BE2C (cell line): Measurements from ENCODE around the gene OR7C2. TPM values are rescaled to one million over a fixed set of nuclear protein-coding genes. Genes with fewer than 3 reads are reported as not detected.

Source experiments
- DNase-seq: peaks from one replicate; pipeline ENCODE4 v3.0.0-alpha.2; 2020
- H3K27me3 ChIP-seq: fragments of 250-450 bp; sonication (Bioruptor Pico); 2 replicates; pipeline ENCODE4 v1.5.1; 2020; ENCODE audit warnings: mild to moderate bottlenecking
- H3K36me3 ChIP-seq: fragments of 250-450 bp; sonication (Bioruptor Pico); 2 replicates; pipeline ENCODE4 v1.5.1; 2020; ENCODE audit warnings: mild to moderate bottlenecking
- H3K4me1 ChIP-seq: fragments of 250-450 bp; sonication (Bioruptor Pico); 2 replicates; pipeline ENCODE4 v1.5.1; 2020
- H3K4me3 ChIP-seq: 2 replicates; pipeline ENCODE4 v1.5.1; 2011; ENCODE audit warnings: low read depth, low read length
- H3K9me3 ChIP-seq: fragments of 250-450 bp; sonication (Bioruptor Pico); 2 replicates; pipeline ENCODE4 v1.5.1; 2020
- polyA plus RNA-seq: library from polyadenylated mRNA; unstranded; fragments of >200 nt; gene quantifications from one replicate; pipeline ENCODE4 v1.2.1, GENCODE V29; 2012; ENCODE audit warnings: low read depth, missing spikeins; ENCODE audit not compliant: insufficient read length, insufficient read depth
- TF ChIP-seq, protein P1 (sequence below): IDR thresholded peaks from 2 replicates; pipeline ENCODE4 v1.5.1; 2012; ENCODE audit warnings: mild to moderate bottlenecking, low read depth, low read length

Gene OR7C2
- polyA plus RNA-seq, result not detected

DNA sequence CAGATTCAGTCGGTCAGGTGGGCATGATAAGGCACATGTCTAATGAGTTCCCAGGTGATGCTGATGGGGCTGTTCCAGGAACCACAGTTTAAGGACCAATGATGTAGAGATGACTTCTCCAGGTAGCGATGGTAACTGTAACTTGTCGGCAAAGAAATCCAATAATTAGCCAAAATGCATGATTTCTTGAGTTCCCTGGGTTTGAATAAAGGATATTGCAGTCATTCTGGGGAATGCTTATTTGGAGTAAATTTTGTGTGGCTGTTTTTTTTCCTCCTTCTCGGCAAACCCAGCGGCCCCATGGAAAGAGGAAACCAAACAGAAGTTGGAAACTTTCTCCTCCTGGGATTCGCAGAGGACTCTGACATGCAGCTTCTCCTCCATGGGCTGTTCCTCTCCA lies at the start of gene OR7C2:
TSS of gene OR7C2 (plus strand) at position 301 of the 400 bp plus-strand sequence. CDS start at position 301, 0 bp downstream.
- DNase-seq, result no peak
- TF ChIP-seq, protein P1, sequence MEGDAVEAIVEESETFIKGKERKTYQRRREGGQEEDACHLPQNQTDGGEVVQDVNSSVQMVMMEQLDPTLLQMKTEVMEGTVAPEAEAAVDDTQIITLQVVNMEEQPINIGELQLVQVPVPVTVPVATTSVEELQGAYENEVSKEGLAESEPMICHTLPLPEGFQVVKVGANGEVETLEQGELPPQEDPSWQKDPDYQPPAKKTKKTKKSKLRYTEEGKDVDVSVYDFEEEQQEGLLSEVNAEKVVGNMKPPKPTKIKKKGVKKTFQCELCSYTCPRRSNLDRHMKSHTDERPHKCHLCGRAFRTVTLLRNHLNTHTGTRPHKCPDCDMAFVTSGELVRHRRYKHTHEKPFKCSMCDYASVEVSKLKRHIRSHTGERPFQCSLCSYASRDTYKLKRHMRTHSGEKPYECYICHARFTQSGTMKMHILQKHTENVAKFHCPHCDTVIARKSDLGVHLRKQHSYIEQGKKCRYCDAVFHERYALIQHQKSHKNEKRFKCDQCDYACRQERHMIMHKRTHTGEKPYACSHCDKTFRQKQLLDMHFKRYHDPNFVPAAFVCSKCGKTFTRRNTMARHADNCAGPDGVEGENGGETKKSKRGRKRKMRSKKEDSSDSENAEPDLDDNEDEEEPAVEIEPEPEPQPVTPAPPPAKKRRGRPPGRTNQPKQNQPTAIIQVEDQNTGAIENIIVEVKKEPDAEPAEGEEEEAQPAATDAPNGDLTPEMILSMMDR, result no peak
- Histone ChIP-seq H3K4me3 (no peak within 1 kb of the TSS), H3K4me1 (no peaks in the 10 kb centered on the region), H3K27me3 (no peaks in the 10 kb centered on the region), H3K9me3 (no peaks in the 10 kb centered on the region), H3K36me3 (no peaks in the 10 kb centered on the region)

DNA sequence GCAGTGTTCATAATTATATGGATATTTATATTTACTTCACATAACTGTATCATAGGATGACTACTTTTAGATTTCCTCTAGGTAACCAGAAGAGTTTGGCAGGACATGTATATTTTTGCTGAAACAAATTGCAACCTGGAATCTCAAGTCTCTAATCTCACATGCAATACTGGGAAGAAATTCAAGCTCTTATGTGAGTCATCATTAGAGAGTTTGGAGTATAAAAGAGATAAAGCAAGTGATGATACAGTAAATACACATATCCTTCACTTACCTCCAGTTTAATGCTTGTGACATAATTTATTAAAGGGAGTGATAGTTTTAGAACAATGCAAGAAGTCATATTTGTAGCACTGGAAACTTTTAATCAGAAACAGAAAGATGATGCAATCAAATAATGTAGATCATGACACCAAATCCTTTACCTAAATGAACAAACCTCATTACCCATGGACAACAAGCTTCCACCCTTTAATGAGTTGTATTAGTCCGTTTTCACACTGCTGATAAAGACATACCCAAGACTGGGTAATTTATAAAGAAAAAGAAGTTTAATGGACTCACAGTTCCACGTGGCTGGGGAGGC lies 39.5 kb upstream of the OR7C2 start:
- Histone ChIP-seq H3K4me1 (no peaks in the 10 kb centered on the region), H3K36me3 (no peaks in the 10 kb centered on the region), H3K4me3 (no peak overlapping the region), H3K27me3 (peaks cover 3% of the 10 kb centered on the region; the same call in 1 of the 2 replicates), H3K9me3 (no peaks in the 10 kb centered on the region)
- TF ChIP-seq, protein P1, result no peak
- no peak for DNase-seq

DNA sequence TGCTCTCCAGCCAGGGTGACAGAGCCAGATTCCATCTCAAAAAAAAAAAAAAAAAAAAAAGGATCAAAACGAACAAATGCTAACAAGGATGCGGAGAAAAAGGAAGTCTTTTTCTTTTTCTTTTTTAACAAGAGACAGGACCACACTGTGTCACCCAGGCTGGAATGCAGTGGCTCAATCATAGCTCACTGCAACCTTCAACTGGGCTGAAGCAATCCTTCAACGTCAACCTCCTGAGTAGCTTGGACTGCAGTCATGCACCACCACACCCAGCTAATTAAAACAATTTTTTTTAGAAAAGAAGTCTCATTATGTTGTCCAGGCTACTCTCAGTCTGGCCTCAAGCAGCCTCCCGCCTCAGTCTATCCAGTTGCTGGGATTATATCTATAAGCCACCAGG lies 34.6 kb upstream of the OR7C2 start:
- no peak for DNase-seq
- Histone ChIP-seq H3K36me3 (no peaks in the 10 kb centered on the region), H3K9me3 (no peaks in the 10 kb centered on the region), H3K4me3 (no peak overlapping the region), H3K4me1 (no peaks in the 10 kb centered on the region), H3K27me3 (peaks cover 13% of the 10 kb centered on the region)
- TF ChIP-seq, protein P1, result no peak

DNA sequence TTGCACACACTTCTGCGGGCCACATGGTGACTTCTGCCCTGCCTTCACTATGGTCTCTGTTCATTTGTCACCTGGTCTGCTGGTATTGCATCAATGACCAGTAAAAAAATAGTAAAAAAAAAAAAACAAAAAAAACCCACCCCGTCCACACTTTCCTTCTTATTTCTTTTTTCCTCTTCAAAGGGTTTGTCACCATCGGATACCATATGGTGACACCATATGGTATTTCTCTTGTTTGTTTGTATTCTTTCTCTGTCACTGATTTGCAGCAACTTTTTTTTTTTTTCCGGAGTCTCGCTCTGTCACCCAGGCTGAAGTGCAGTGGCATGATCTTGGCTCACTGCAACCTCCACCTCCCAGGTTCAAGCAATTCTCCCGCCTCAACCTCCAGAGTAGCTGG lies 26.2 kb upstream of the OR7C2 start:
- peaks cover 10% of the 10 kb centered on the region for H3K27me3 ChIP-seq
- H3K36me3 ChIP-seq, result no peaks in the 10 kb centered on the region
- H3K4me1 ChIP-seq, result no peaks in the 10 kb centered on the region
- H3K4me3 ChIP-seq, result no peak overlapping the region
- no peak for DNase-seq
- TF ChIP-seq, protein P1, result no peak
- no peaks in the 10 kb centered on the region for H3K9me3 ChIP-seq

DNA sequence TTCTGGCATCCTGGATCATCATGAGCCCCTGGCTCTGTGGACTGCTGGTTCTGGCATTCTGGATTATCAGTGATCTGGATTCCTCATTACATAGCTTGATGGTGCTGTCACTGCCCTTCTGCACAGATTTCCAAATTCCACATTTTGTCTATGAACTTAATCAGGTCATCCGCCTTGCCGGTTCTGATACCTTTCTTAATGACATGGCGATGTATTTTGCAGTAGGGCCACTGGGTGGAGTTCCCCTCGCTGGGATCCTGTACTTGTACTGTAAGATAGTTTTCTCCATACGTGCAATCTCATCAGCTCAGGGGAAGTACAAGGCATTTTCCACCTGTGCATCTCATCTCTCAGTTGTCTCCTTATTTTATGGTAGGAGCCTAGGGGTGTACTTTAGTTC lies 24.4 kb upstream of the OR7C2 start:
- Histone ChIP-seq H3K4me3 (no peak overlapping the region), H3K4me1 (no peaks in the 10 kb centered on the region), H3K36me3 (no peaks in the 10 kb centered on the region), H3K27me3 (peaks cover 16% of the 10 kb centered on the region), H3K9me3 (no peaks in the 10 kb centered on the region)
- TF ChIP-seq, protein P1, result no peak
- DNase-seq, result no peak

DNA sequence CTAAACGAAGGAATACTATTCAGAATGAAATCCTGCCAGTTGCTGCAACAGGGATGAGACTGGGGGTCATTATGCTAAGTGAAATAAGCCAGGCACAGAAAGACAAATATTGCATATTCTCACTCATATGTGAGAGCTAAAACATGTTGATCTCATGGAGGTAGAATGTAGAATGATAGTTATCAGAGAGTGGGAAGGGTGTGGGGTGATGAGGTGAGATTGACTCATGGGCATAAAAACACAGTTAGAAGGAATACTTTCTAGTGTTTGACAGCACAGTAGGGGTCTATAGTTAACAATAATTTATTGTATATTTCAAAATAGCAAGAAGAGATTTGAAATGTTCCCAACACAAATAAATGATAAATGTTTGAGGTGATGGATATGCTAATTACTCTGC lies 7.8 kb upstream of the OR7C2 start:
- Histone ChIP-seq H3K9me3 (no peaks in the 10 kb centered on the region), H3K36me3 (no peaks in the 10 kb centered on the region), H3K27me3 (no peaks in the 10 kb centered on the region), H3K4me1 (no peaks in the 10 kb centered on the region), H3K4me3 (no peak overlapping the region)
- TF ChIP-seq, protein P1, result no peak
- DNase-seq, result no peak
